Lung (tissue), 12 donors: ENCODE data around the gene ATL2. TPM values are rescaled to one million over a fixed set of nuclear protein-coding genes. Genes with fewer than 3 reads are reported as not detected.

Experiments used
- ATAC-seq: fragments of 200-7000 bp; cut with Tn5 transposase; one replicate; pipeline ENCODE4 v1.9.1; 2020; ENCODE audit warnings: moderate number of reproducible peaks; ENCODE audit not compliant: insufficient read depth, low FRiP score
- DNase-seq, 3 donors: peaks; one replicate each; pipeline ENCODE4 v3.0.0-alpha.2; 2013 to 2017
- H3K27ac ChIP-seq, 2 donors: one replicate each; pipeline ENCODE4 v1.5.1; 2013; ENCODE audit warnings: mild to moderate bottlenecking in 2 of 2, moderate library complexity in 2 of 2, control low read depth in 1 of 2, inconsistent platforms in 1 of 2, low read depth in 1 of 2, low read length in 1 of 2
- H3K27me3 ChIP-seq, 3 donors: one replicate each; pipeline ENCODE4 v1.5.1; 2013; ENCODE audit warnings: low read length in 2 of 3; ENCODE audit not compliant: control insufficient read depth in 3 of 3, insufficient read depth in 3 of 3
- H3K36me3 ChIP-seq, 4 donors: one replicate each; pipeline ENCODE4 v1.5.1; 2013; ENCODE audit warnings: low read length in 4 of 4, mild to moderate bottlenecking in 1 of 4, moderate library complexity in 1 of 4; ENCODE audit not compliant: control insufficient read depth in 4 of 4, insufficient read depth in 4 of 4
- H3K4me1 ChIP-seq, 5 donors: one replicate each; pipeline ENCODE4 v1.5.1; 2013; ENCODE audit warnings: low read length in 5 of 5, mild to moderate bottlenecking in 2 of 5, moderate library complexity in 1 of 5; ENCODE audit not compliant: control insufficient read depth in 5 of 5, insufficient read depth in 5 of 5
- H3K4me3 ChIP-seq: one replicate; pipeline ENCODE4 v1.5.1; 2013; ENCODE audit warnings: mild to moderate bottlenecking, control low read depth, moderate library complexity
- H3K9ac ChIP-seq, 2 donors: one replicate each; pipeline ENCODE4 v1.5.1; 2013; ENCODE audit warnings: low read length in 2 of 2, control low read depth in 1 of 2; ENCODE audit not compliant: insufficient read depth in 1 of 2
- H3K9me3 ChIP-seq, 4 donors: one replicate each; pipeline ENCODE4 v1.5.1; 2013; ENCODE audit warnings: low read length in 3 of 4, mild to moderate bottlenecking in 1 of 4, moderate library complexity in 1 of 4; ENCODE audit not compliant: control insufficient read depth in 4 of 4, insufficient read depth in 3 of 4
- WGBS, 2 donors: extraction: QIAGEN DNeasy Blood & Tissue Kit; methylation state at CpG; one replicate each; pipeline ENCODE4 v1.1.7; 2013; 5-methylcytosine and 5-hydroxymethylcytosine counted together
- polyA plus RNA-seq, 2 donors: library from polyadenylated mRNA; stranded (reverse); fragments of 200-250 nt; gene quantifications; one replicate each; pipeline ENCODE4 v1.2.1, GENCODE V29; 2013
- total RNA-seq, 2 donors: library from RNA; depleted of rRNA in 1 of 2; stranded (reverse); fragments of >200 nt in 1 of 2; gene quantifications; one replicate each; pipeline ENCODE4 v1.2.1, GENCODE V29; 2014 to 2021
- TF ChIP-seq, protein P1 (sequence below): IDR thresholded peaks from 2 replicates; pipeline ENCODE4 v1.5.1; 2012; ENCODE audit warnings: mild to moderate bottlenecking; ENCODE audit errors: control extremely low read depth, extremely low read depth
- donor health status: control.
- donor health status: control.
- donor health status: Bipolar disorder and iron deficiency.
- donor health status: healthy.
- donor health status: DM: yes; HTN: yes; CAD: no.

Gene ATL2
- total and polyA plus RNA-seq, 4 donors = 23.4 to 171 (median 40.2) TPM

DNA sequence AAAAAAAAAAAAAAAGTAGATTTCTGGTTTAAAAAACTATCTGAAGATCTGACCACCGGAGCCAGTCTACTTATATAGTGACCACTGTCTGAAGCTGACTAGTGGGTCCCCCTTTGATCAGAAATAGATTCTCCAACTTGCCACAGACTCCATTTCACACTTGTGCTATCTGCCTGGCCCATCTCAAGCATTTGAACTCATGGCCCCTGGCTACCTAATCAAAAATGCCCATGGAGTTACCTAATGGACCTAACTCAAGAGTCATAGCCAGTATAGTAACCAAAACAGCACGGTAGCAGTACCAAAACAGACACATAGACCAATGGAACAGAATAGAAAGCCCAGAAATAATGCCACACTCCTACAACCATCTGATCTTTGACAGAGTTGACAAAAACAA lies 17.0 kb upstream of the ATL2 start:
- 95 to 98% methylated on average over 2 of the region's 2 CpGs for whole genome bisulfite sequencing, 2 donors
- Histone ChIP-seq H3K4me1 (no peaks in the 10 kb centered on the region), H3K9me3 (no peaks in the 10 kb centered on the region), H3K4me3 (no peak overlapping the region), H3K36me3 (no peaks in the 10 kb centered on the region), H3K27ac (no peak overlapping the region), H3K9ac (no peak overlapping the region), H3K27me3 (no peaks in the 10 kb centered on the region)
- TF ChIP-seq, protein P1, sequence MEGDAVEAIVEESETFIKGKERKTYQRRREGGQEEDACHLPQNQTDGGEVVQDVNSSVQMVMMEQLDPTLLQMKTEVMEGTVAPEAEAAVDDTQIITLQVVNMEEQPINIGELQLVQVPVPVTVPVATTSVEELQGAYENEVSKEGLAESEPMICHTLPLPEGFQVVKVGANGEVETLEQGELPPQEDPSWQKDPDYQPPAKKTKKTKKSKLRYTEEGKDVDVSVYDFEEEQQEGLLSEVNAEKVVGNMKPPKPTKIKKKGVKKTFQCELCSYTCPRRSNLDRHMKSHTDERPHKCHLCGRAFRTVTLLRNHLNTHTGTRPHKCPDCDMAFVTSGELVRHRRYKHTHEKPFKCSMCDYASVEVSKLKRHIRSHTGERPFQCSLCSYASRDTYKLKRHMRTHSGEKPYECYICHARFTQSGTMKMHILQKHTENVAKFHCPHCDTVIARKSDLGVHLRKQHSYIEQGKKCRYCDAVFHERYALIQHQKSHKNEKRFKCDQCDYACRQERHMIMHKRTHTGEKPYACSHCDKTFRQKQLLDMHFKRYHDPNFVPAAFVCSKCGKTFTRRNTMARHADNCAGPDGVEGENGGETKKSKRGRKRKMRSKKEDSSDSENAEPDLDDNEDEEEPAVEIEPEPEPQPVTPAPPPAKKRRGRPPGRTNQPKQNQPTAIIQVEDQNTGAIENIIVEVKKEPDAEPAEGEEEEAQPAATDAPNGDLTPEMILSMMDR = no peak
- DNase-seq (no peak), ATAC-seq (no peak)

GRCh38 chr2:38390947-38391346 lies 13.9 kb upstream of the ATL2 start:
- DNase-seq = no peak
- Histone ChIP-seq H3K9me3 (no peaks in the 10 kb centered on the region), H3K27ac (no peak overlapping the region), H3K36me3 (no peaks in the 10 kb centered on the region), H3K4me1 (no peaks in the 10 kb centered on the region), H3K9ac (no peak overlapping the region), H3K4me3 (no peak overlapping the region), H3K27me3 (no peaks in the 10 kb centered on the region)
- TF ChIP-seq, protein P1 = no peak
- 79 to 85% methylated on average over 3 of the region's 3 CpGs for WGBS, 2 donors
- ATAC-seq = no peak

DNA sequence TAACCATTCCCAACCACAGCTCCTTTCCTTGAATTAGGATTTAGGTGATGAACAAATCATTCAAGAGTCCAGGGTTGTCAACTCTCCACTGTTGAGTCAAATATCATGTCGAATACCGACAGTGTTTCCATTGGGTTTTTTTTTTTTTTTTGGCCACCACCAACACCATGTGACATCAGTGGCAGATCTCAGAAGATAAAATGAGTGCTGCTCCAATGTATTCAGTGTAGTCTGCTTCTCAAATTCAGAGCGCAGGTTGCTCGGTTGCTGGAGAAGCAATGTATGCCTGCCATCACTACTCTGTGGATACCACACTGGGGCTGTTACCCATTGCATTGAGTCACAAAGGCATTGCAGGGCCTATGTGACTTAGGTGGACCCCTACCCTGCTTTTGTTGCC lies 10.8 kb upstream of the ATL2 start:
- Histone ChIP-seq H3K36me3 (no peaks in the 10 kb centered on the region), H3K9ac (no peak overlapping the region), H3K4me3 (no peak overlapping the region), H3K9me3 (no peaks in the 10 kb centered on the region), H3K4me1 (peaks cover 0 to 18% (median 6%) of the 10 kb centered on the region in 5 donors), H3K27ac (no peak overlapping the region), H3K27me3 (no peaks in the 10 kb centered on the region)
- WGBS, 2 donors = 87 to 92% methylated on average over 4 of the region's 4 CpGs
- TF ChIP-seq, protein P1 = no peak
- ATAC-seq = no peak
- no peak for DNase-seq

DNA sequence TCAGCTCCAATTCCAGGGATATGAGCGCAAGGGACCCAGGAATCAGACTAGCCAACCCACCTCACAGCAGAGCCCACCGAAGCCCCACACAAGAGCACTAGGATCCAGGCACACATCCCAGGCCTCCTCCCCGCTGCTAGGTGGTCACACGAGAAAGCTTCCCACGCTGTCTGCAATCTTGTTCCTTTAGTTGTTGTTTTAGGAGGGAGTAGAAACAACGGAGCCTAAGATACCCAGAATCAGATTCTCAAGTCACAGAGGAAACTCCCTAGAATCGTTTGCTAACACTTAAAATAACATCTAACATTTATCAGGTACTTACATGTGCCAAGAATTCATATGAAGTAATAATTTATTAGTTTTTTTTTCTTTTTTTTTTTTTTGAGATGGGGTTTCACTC lies 9.7 kb upstream of the ATL2 start:
- no peak overlapping the region for H3K27ac ChIP-seq
- no peak overlapping the region for H3K9ac ChIP-seq
- TF ChIP-seq, protein P1 = no peak
- ATAC-seq (no peak), DNase-seq (no peak)
- H3K9me3 ChIP-seq = no peaks in the 10 kb centered on the region
- no peak overlapping the region for H3K4me3 ChIP-seq
- H3K4me1 ChIP-seq = peaks cover 0 to 20% (median 6%) of the 10 kb centered on the region in 5 donors
- WGBS, 2 donors = 78 to 80% methylated on average over 7 of the region's 7 CpGs
- H3K27me3 ChIP-seq = no peaks in the 10 kb centered on the region
- no peaks in the 10 kb centered on the region for H3K36me3 ChIP-seq
